A549 (cell line): ENCODE measurements around the gene ARHGAP23. TPM values are rescaled to one million over a fixed set of nuclear protein-coding genes. Genes with fewer than 3 reads are reported as not detected.

Source experiments
- ATAC-seq, 2 experiments: fragments of 200-7000 bp in 1 of 2; fragments of >200 bp in 1 of 2; cut with Nextera tagmentation in 1 of 2; cut with Tn5 transposase in 1 of 2; 3 replicates each; pipeline versions ENCODE4 v1.8.0 to v1.9.1; 2018 to 2020; ENCODE audit warnings: mild to moderate bottlenecking in 1 of 2, moderate library complexity in 1 of 2
- CTCF ChIA-PET: fragments of 300-600 bp; sonication (Branson Sonifier 250); formaldehyde crosslinking; extraction: SDS; loops from one replicate; lab custom pipeline; 2021; ENCODE audit warnings: antibody characterized with exemption, inconsistent platforms; lab: Yijun Ruan, JAX
- POLR2A ChIA-PET: fragments of 350-600 bp; formaldehyde crosslinking; extraction: SDS; loops from one replicate; lab custom pipeline; 2021; ENCODE audit warnings: antibody characterized with exemption, inconsistent platforms; lab: Yijun Ruan, JAX
- DNase-seq, 2 experiments: peaks; one replicate each; pipeline versions ENCODE4 v3.0.0 to v3.0.0-alpha.2; 2011 to 2016; ENCODE audit warnings: low read depth in 1 of 2, low spot score in 1 of 2
- FAIRE-seq: peaks from 2 replicates; lab custom pipeline; 2011; peaks lifted over from hg19 to GRCh38; lab: Jason Lieb, UNC
- H3K27ac ChIP-seq, 2 experiments: fragments of >200 bp; sonication (Bioruptor Twin); formaldehyde crosslinking; 3 replicates each; pipeline ENCODE4 v1.5.1; 2016 to 2017
- H3K4me1 ChIP-seq: fragments of >200 bp; sonication (Bioruptor Twin); formaldehyde crosslinking; 3 replicates; pipeline ENCODE4 v1.6.1; 2016
- H3K4me2 ChIP-seq: fragments of >200 bp; sonication (Bioruptor Twin); formaldehyde crosslinking; 3 replicates; pipeline ENCODE4 v1.6.1; 2016
- H3K4me3 ChIP-seq: fragments of >200 bp; sonication (Bioruptor Twin); formaldehyde crosslinking; 3 replicates; pipeline ENCODE4 v1.5.1; 2016
- H3K9me3 ChIP-seq: fragments of >200 bp; sonication (Bioruptor Twin); formaldehyde crosslinking; 3 replicates; pipeline ENCODE4 v1.6.1; 2016
- BCL3 ChIP-seq: fragments of >200 bp; sonication (Bioruptor Twin); formaldehyde crosslinking; IDR thresholded peaks from 3 replicates; pipeline ENCODE4 v1.6.1; 2016
- CBX2 ChIP-seq: fragments of 200-600 bp; sonication (generic); IDR thresholded peaks from 2 replicates; pipeline ENCODE4 v1.6.1; 2016; ENCODE audit warnings: low read depth, mild to moderate bottlenecking, borderline replicate concordance
- CBX8 ChIP-seq: fragments of 200-600 bp; sonication (generic); IDR thresholded peaks from 2 replicates; pipeline ENCODE4 v1.6.1; 2016
- CEBPB ChIP-seq, 2 experiments: fragments of >200 bp in 1 of 2; sonication (Bioruptor Twin) in 1 of 2; formaldehyde crosslinking in 1 of 2; IDR thresholded peaks; 2 replicates each; pipeline ENCODE4 v1.6.1; 2012 to 2016
- CHD2 ChIP-seq: fragments of 150-350 bp; IDR thresholded peaks from 2 replicates; pipeline ENCODE4 v1.6.1; 2014; ENCODE audit warnings: low read length; ENCODE audit not compliant: partially characterized antibody
- EHMT2 ChIP-seq: fragments of 200-600 bp; sonication (generic); IDR thresholded peaks from 2 replicates; pipeline ENCODE4 v1.6.1; 2016; ENCODE audit warnings: antibody characterized with exemption, low read depth, mild to moderate bottlenecking, moderate library complexity
- EP300 ChIP-seq, 2 experiments: fragments of >200 bp; sonication (Bioruptor Twin); formaldehyde crosslinking; IDR thresholded peaks; 2 replicates in 1 of 2; 3 replicates in 1 of 2; pipeline ENCODE4 v1.6.1; 2016 to 2017
- ESRRA ChIP-seq: fragments of 150-350 bp; IDR thresholded peaks from 2 replicates; pipeline ENCODE4 v1.6.1; 2014; ENCODE audit warnings: mild to moderate bottlenecking, low read length, borderline replicate concordance
- FOSB ChIP-seq: fragments of 250-450 bp; sonication (Bioruptor Pico); IDR thresholded peaks from 2 replicates; pipeline ENCODE4 v1.5.0; 2020; ENCODE audit warnings: mild to moderate bottlenecking, moderate library complexity
- GATA3 ChIP-seq: IDR thresholded peaks from 2 replicates; pipeline ENCODE4 v1.6.1; 2012; ENCODE audit warnings: borderline replicate concordance
- HDAC2 ChIP-seq: fragments of 200-600 bp; sonication (generic); IDR thresholded peaks from 2 replicates; pipeline ENCODE4 v1.6.1; 2016
- HOXA7 ChIP-seq: fragments of 250-450 bp; sonication (Bioruptor Pico); IDR thresholded peaks from 2 replicates; pipeline ENCODE4 v1.5.0; 2020; ENCODE audit warnings: mild to moderate bottlenecking, moderate library complexity
- HOXB5 ChIP-seq: fragments of 250-450 bp; sonication (Bioruptor Pico); IDR thresholded peaks from 2 replicates; pipeline ENCODE4 v1.5.0; 2020; ENCODE audit warnings: mild to moderate bottlenecking, moderate library complexity
- JUNB ChIP-seq: fragments of >200 bp; sonication (Bioruptor Twin); formaldehyde crosslinking; IDR thresholded peaks from 2 replicates; pipeline ENCODE4 v1.6.1; 2016
- MAZ ChIP-seq: fragments of 150-350 bp; IDR thresholded peaks from 2 replicates; pipeline ENCODE4 v1.6.1; 2014; ENCODE audit warnings: antibody characterized with exemption, low read depth, low read length, borderline replicate concordance
- POLR2A ChIP-seq: IDR thresholded peaks from 2 replicates; pipeline ENCODE4 v1.6.1; 2012; ENCODE audit warnings: mild to moderate bottlenecking, low read length
- POLR2AphosphoS2 ChIP-seq: conservative IDR thresholded peaks from 2 replicates; pipeline ENCODE4 v1.6.1; 2012; ENCODE audit warnings: low read length, improper control_type of control experiment, inconsistent platforms
- RAD21 ChIP-seq, 2 experiments: fragments of >200 bp in 1 of 2; sonication (Bioruptor Twin) in 1 of 2; formaldehyde crosslinking in 1 of 2; IDR thresholded peaks in 1 of 2; conservative IDR thresholded peaks in 1 of 2; 2 replicates in 1 of 2; 3 replicates in 1 of 2; pipeline ENCODE4 v1.6.1; 2012 to 2018; ENCODE audit warnings: inconsistent platforms in 1 of 2
- RARB ChIP-seq: fragments of 250-450 bp; sonication (Bioruptor Pico); IDR thresholded peaks from 2 replicates; pipeline ENCODE4 v1.8.0; 2021; ENCODE audit warnings: mild to moderate bottlenecking, moderate library complexity
- RCOR1 ChIP-seq: fragments of 150-350 bp; IDR thresholded peaks from 2 replicates; pipeline ENCODE4 v1.6.1; 2014; ENCODE audit warnings: antibody characterized with exemption, low read length, low read depth
- RFX5 ChIP-seq: fragments of 450-650 bp; IDR thresholded peaks from 2 replicates; pipeline ENCODE4 v1.7.1; 2014; ENCODE audit warnings: antibody characterized with exemption, mild to moderate bottlenecking, moderate library complexity
- SREBF2 ChIP-seq: fragments of 450-650 bp; IDR thresholded peaks from 2 replicates; pipeline ENCODE4 v1.6.1; 2014; ENCODE audit warnings: mild to moderate bottlenecking, moderate library complexity
- TFCP2L1 ChIP-seq: fragments of 250-450 bp; sonication (Bioruptor Pico); IDR thresholded peaks from 2 replicates; pipeline ENCODE4 v1.5.0; 2021; ENCODE audit warnings: mild to moderate bottlenecking
- ZFP36 ChIP-seq: fragments of 450-650 bp; IDR thresholded peaks from 2 replicates; pipeline ENCODE4 v1.6.1; 2014; ENCODE audit warnings: borderline replicate concordance; ENCODE audit not compliant: partially characterized antibody
- ZNF302 ChIP-seq: fragments of 250-450 bp; sonication (Bioruptor Pico); IDR thresholded peaks from 2 replicates; pipeline ENCODE4 v1.9.0; 2021; ENCODE audit warnings: inconsistent platforms, mild to moderate bottlenecking, moderate library complexity
- WGBS: methylation state at CpG from one replicate; pipeline ENCODE4 v1.1.6; 2017; ENCODE audit errors: missing lambda C conversion rate; 5-methylcytosine and 5-hydroxymethylcytosine counted together
- polyA plus RNA-seq, 4 experiments: library from polyadenylated mRNA; depleted of rRNA in 3 of 4; stranded (reverse); fragments of >200 nt; fragmentation: RNase III in 1 of 4; extraction: RNeasy Plus Mini Kit Qiagen cat#74134 plus additional on column Dnase treatment in 1 of 4; gene quantifications; 2 replicates in 3 of 4; 3 replicates in 1 of 4; pipeline ENCODE4 v1.2.3, GENCODE V29; 2011 to 2017
- TF ChIP-seq, protein P1 (sequence below): IDR thresholded peaks from 2 replicates; pipeline ENCODE4 v1.6.1; 2012
- TF ChIP-seq, protein P2 (sequence below): fragments of 450-650 bp; IDR thresholded peaks from 2 replicates; pipeline ENCODE4 v1.6.1; 2014; ENCODE audit warnings: antibody characterized with exemption
- TF ChIP-seq, protein P3 (sequence below): fragments of 150-350 bp; IDR thresholded peaks from 2 replicates; pipeline ENCODE4 v1.6.1; 2014; ENCODE audit warnings: low read depth, mild to moderate bottlenecking, low read length
- TF ChIP-seq, protein P4 (sequence below): IDR thresholded peaks from 2 replicates; pipeline ENCODE4 v1.6.1; 2012; ENCODE audit warnings: low read depth, borderline replicate concordance

ARHGAP23 gene
- polyA plus RNA-seq, 2 of the 4 experiments (the other 2 are of a cell fraction), result 4.8 to 32.6 TPM

DNA sequence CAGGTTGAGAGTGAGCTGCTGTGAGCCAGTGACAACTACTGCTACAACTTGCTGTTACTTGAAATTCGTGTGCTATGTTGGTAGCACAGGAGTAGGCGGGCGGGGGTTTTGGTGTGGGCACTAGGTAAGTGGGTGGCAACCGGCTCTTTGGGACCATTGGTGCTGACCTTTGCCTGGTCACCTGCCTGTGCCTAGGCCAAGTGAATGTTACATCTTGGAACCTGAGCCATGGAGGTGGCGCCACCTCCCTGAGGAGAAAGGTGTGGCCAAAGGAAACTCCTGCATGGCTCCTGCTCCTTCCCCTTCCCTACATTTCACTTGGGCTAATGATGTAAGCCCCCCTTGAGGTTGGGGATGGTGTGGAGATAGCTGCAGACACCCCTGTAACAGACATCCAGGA, 25.4 kb upstream of the ARHGAP23 start:
- POLR2A ChIA-PET, result no interaction called here
- CTCF ChIA-PET, result interaction anchor here (1.0 to 5.6 kb wide), 9 partner anchors 11 to 81 kb away, joined by 3 to 47 read pairs (median 5); no protein-coding TSS in a partner anchor
- H3K4me2 ChIP-seq, result no peak overlapping the region
- no peak for FAIRE-seq
- no peak overlapping the region for H3K4me3 ChIP-seq
- DNase-seq, result no peak
- WGBS, result 95% methylated on average over 5 of the region's 5 CpGs
- peak in 1 of 2 experiments; percentile 36; a peak in 2 of 6 replicates for ATAC-seq
- TF ChIP-seq HOXB5, result no peak
- no peak for TF ChIP-seq TFCP2L1 (CRISPR knock-in tag)
- no peak for TF ChIP-seq EP300 (IDR thresholded peaks at IDR 0.05)
- TF ChIP-seq ESRRA, result no peak
- TF ChIP-seq, all 56 proteins: peak for 0
- Histone ChIP-seq H3K27ac (no peak overlapping the region), H3K9me3 (no peaks in the 10 kb centered on the region), H3K4me1 (no peaks in the 10 kb centered on the region)

DNA sequence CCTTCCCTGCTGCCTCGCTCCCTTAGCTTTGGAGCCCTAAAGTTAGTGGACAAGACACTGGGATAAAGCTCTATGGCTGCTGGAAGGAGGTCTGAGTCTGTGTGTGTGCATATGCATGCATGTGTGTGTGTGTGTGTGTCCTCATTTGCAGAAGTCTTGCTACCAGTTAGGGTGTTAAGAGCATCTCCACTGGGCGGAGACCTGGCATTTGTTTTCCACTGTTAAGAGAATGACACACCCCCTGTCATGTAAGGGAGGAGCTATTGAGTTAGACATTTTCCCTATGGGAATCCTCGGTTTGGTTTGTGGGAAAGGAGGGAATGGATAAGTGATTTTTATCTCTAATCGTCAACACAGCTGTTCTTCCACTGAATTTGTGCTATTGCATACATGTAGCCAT, 24.8 kb upstream of the ARHGAP23 start:
- FAIRE-seq (no peak), ATAC-seq (peak; percentile 56 to 65; a peak in 4 of 6 replicates), DNase-seq (peak in 1 of 2 experiments; percentile 56)
- no peak overlapping the region for H3K4me3 ChIP-seq
- TF ChIP-seq CBX8 (no peak), RARB (no peak), RCOR1 (no peak), FOSB (CRISPR knock-in tag) (no peak), CBX2 (no peak), ESRRA (no peak), POLR2A (no peak), HDAC2 (no peak), RAD21 (conservative IDR thresholded peaks at IDR 0.05 in 1 of 2, IDR thresholded peaks at IDR 0.05 in 1 of 2) (no peak), BCL3 (no peak), RFX5 (no peak), HOXA7 (CRISPR knock-in tag) (no peak), CEBPB (IDR thresholded peaks at IDR 0.05) (no peak), SREBF2 (no peak)
- TF ChIP-seq, protein P1, sequence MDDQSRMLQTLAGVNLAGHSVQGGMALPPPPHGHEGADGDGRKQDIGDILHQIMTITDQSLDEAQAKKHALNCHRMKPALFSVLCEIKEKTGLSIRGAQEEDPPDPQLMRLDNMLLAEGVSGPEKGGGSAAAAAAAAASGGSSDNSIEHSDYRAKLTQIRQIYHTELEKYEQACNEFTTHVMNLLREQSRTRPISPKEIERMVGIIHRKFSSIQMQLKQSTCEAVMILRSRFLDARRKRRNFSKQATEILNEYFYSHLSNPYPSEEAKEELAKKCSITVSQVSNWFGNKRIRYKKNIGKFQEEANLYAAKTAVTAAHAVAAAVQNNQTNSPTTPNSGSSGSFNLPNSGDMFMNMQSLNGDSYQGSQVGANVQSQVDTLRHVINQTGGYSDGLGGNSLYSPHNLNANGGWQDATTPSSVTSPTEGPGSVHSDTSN, result no peak
- TF ChIP-seq, protein P2, sequence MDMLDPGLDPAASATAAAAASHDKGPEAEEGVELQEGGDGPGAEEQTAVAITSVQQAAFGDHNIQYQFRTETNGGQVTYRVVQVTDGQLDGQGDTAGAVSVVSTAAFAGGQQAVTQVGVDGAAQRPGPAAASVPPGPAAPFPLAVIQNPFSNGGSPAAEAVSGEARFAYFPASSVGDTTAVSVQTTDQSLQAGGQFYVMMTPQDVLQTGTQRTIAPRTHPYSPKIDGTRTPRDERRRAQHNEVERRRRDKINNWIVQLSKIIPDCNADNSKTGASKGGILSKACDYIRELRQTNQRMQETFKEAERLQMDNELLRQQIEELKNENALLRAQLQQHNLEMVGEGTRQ, result no peak
- no peaks in the 10 kb centered on the region for H3K9me3 ChIP-seq
- H3K4me1 ChIP-seq, result no peaks in the 10 kb centered on the region
- ChIA-PET POLR2A (no interaction called here), CTCF (interaction anchor here (0.9 to 5.6 kb wide), 11 partner anchors 9 to 264 kb away, joined by 3 to 47 read pairs (median 4); no protein-coding TSS in a partner anchor)
- H3K4me2 ChIP-seq, result no peak overlapping the region
- no peak overlapping the region for H3K27ac ChIP-seq
- WGBS, result 72% methylated on average over 4 of the region's 4 CpGs

GRCh38 chr17:38404174-38404943, 23.9 kb upstream of the ARHGAP23 start:
- DNase-seq (no peak), FAIRE-seq (no peak), ATAC-seq (no peak)
- Histone ChIP-seq H3K9me3 (no peaks in the 10 kb centered on the region), H3K4me3 (no peak overlapping the region), H3K27ac (no peak overlapping the region), H3K4me1 (no peaks in the 10 kb centered on the region), H3K4me2 (no peak overlapping the region)
- ChIA-PET CTCF (interaction anchor here (0.8 to 5.6 kb wide), 11 partner anchors 8 to 263 kb away, joined by 3 to 47 read pairs (median 4); no protein-coding TSS in a partner anchor), POLR2A (no interaction called here)
- 84% methylated on average over 16 of the region's 16 CpGs for WGBS
- no peak for TF ChIP-seq BCL3
- no peak for TF ChIP-seq GATA3
- TF ChIP-seq EP300 (IDR thresholded peaks at IDR 0.05), result no peak
- no peak for TF ChIP-seq EHMT2
- TF ChIP-seq JUNB, result no peak
- no peak for TF ChIP-seq ZNF302 (CRISPR knock-in tag)
- TF ChIP-seq HOXB5, result no peak
- TF ChIP-seq, protein P3, sequence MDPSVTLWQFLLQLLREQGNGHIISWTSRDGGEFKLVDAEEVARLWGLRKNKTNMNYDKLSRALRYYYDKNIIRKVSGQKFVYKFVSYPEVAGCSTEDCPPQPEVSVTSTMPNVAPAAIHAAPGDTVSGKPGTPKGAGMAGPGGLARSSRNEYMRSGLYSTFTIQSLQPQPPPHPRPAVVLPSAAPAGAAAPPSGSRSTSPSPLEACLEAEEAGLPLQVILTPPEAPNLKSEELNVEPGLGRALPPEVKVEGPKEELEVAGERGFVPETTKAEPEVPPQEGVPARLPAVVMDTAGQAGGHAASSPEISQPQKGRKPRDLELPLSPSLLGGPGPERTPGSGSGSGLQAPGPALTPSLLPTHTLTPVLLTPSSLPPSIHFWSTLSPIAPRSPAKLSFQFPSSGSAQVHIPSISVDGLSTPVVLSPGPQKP, result no peak
- TF ChIP-seq ZFP36, result no peak
- TF ChIP-seq MAZ, result no peak
- TF ChIP-seq POLR2AphosphoS2, result no peak
- TF ChIP-seq CHD2, result no peak
- TF ChIP-seq SREBF2, result no peak
- TF ChIP-seq, protein P4, sequence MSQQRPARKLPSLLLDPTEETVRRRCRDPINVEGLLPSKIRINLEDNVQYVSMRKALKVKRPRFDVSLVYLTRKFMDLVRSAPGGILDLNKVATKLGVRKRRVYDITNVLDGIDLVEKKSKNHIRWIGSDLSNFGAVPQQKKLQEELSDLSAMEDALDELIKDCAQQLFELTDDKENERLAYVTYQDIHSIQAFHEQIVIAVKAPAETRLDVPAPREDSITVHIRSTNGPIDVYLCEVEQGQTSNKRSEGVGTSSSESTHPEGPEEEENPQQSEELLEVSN, result no peak
- no peak for TF ChIP-seq RFX5
